HepG2 (cell line): ENCODE measurements around the gene GALR3. TPM values are rescaled to one million over a fixed set of nuclear protein-coding genes. Genes with fewer than 3 reads are reported as not detected.

Experiments used
- ATAC-seq: fragments of 200-7000 bp; cut with Tn5 transposase; 3 replicates; pipeline ENCODE4 v1.9.1; 2020; ENCODE audit warnings: mild to moderate bottlenecking, moderate library complexity
- BruUV-seq: library from RNA; stranded (reverse); fragments of 400-500 nt; replicated peaks from 2 replicates; lab custom pipeline; 2021; lab: Mats Ljungman, UMichigan
- CTCF ChIA-PET: fragments of 300-600 bp; formaldehyde crosslinking; extraction: SDS; loops from one replicate; lab custom pipeline; 2021; ENCODE audit warnings: low total read pairs, inconsistent platforms, low intra/inter-chr PET ratio; lab: Yijun Ruan, JAX
- POLR2A ChIA-PET: fragments of 350-600 bp; sonication (Branson Sonifier 250); formaldehyde crosslinking; loops from one replicate; lab custom pipeline; 2020; ENCODE audit warnings: antibody characterized with exemption, inconsistent platforms; lab: Yijun Ruan, JAX
- DNase-seq: peaks from one replicate; pipeline ENCODE4 v3.0.0-alpha.2; 2015; ENCODE audit warnings: low spot score
- FAIRE-seq: peaks from 3 replicates; lab custom pipeline; 2011; peaks lifted over from hg19 to GRCh38; lab: Jason Lieb, UNC
- H2AFZ ChIP-seq: one replicate; pipeline ENCODE4 v1.6.1; 2011; ENCODE audit warnings: low read length, inconsistent platforms
- H3K27ac ChIP-seq: fragments of 300-600 bp; 3 replicates; pipeline ENCODE4 v1.8.0; 2011; ENCODE audit warnings: mixed run types, mild to moderate bottlenecking, mixed read lengths, low read length, inconsistent platforms; ENCODE audit not compliant: insufficient read depth; ENCODE audit errors: extremely low read length
- H3K27me3 ChIP-seq, 2 experiments: fragments of 200-600 bp in 1 of 2; 2 replicates in 1 of 2; 3 replicates in 1 of 2; pipeline versions ENCODE4 v1.6.0 to v1.8.0; 2011; ENCODE audit warnings: low read length in 2 of 2, mild to moderate bottlenecking in 2 of 2, moderate library complexity in 2 of 2, inconsistent platforms in 1 of 2; ENCODE audit not compliant: insufficient read depth in 2 of 2, control insufficient read depth in 1 of 2
- H3K36me3 ChIP-seq, 2 experiments: fragments of 200-600 bp in 1 of 2; replicated peaks in 1 of 2; 2 replicates in 1 of 2; 3 replicates in 1 of 2; pipeline versions ENCODE4 v1.5.1 to v1.8.0; 2011; ENCODE audit warnings: low read length in 2 of 2, inconsistent platforms in 1 of 2; ENCODE audit not compliant: insufficient read depth in 2 of 2, control insufficient read depth in 1 of 2
- H3K4me1 ChIP-seq: 2 replicates; pipeline ENCODE4 v1.5.1; 2012; ENCODE audit warnings: low read length, inconsistent platforms; ENCODE audit not compliant: insufficient read depth
- H3K4me2 ChIP-seq: 2 replicates; pipeline ENCODE4 v1.6.0; 2011; ENCODE audit warnings: low read depth, low read length, inconsistent platforms
- H3K4me3 ChIP-seq, 3 experiments: fragments of 200-600 bp in 1 of 3; sonication (generic), shearing (Covaris generic) in 1 of 3; replicated peaks in 1 of 3; 2 replicates each; pipeline ENCODE4 v1.5.1; 2011 to 2016; ENCODE audit warnings: low read length in 3 of 3, inconsistent platforms in 2 of 3, low read depth in 2 of 3, mild to moderate bottlenecking in 2 of 3, control low read depth in 1 of 3, mixed read lengths in 1 of 3; ENCODE audit not compliant: insufficient read depth in 1 of 3
- H3K79me2 ChIP-seq: one replicate; pipeline ENCODE4 v1.6.1; 2011; ENCODE audit warnings: low read length, inconsistent platforms; ENCODE audit not compliant: insufficient read depth
- H3K9ac ChIP-seq: 2 replicates; pipeline ENCODE4 v1.6.0; 2011; ENCODE audit warnings: mild to moderate bottlenecking, low read depth, low read length, inconsistent platforms; ENCODE audit not compliant: insufficient read depth
- H3K9me3 ChIP-seq: 2 replicates; pipeline ENCODE4 v1.5.1; 2012; ENCODE audit warnings: mild to moderate bottlenecking, low read length
- H4K20me1 ChIP-seq: 2 replicates; pipeline ENCODE4 v1.6.0; 2011; ENCODE audit warnings: inconsistent platforms, mild to moderate bottlenecking, low read length, moderate library complexity; ENCODE audit not compliant: insufficient read depth
- AGO2 ChIP-seq: fragments of 200-400 bp; formaldehyde crosslinking; optimal IDR thresholded peaks from 2 replicates; pipeline ENCODE3; 2017; ENCODE audit warnings: mild to moderate bottlenecking, low read depth, low read length, moderate library complexity
- BCLAF1 ChIP-seq: fragments of 450-650 bp; IDR thresholded peaks from 2 replicates; pipeline ENCODE4 v1.6.1; 2017; ENCODE audit warnings: mild to moderate bottlenecking
- HCFC1 ChIP-seq: fragments of 150-350 bp; IDR thresholded peaks from 2 replicates; pipeline ENCODE4 v1.6.1; 2014; ENCODE audit warnings: low read depth, low read length
- TCF12 ChIP-seq, 2 experiments: fragments of 450-650 bp in 1 of 2; sonication (generic) in 1 of 2; formaldehyde crosslinking in 1 of 2; IDR thresholded peaks; 2 replicates each; pipeline versions ENCODE4 v1.6.1 to v1.8.0; 2017 to 2022; ENCODE audit warnings: antibody characterized with exemption in 1 of 2, mild to moderate bottlenecking in 1 of 2, missing genetic modification reagents in 1 of 2, moderate library complexity in 1 of 2
- ZNF296 ChIP-seq: sonication (generic); formaldehyde crosslinking; conservative IDR thresholded peaks from 2 replicates; pipeline ENCODE4 v1.5.0; 2020; ENCODE audit warnings: mild to moderate bottlenecking, missing genetic modification reagents
- ZNF501 ChIP-seq: sonication (generic); formaldehyde crosslinking; IDR thresholded peaks from 2 replicates; pipeline ENCODE4 v1.5.1; 2020; ENCODE audit warnings: mild to moderate bottlenecking, moderate library complexity, missing genetic modification reagents
- ZNF772 ChIP-seq: sonication (generic); formaldehyde crosslinking; IDR thresholded peaks from 2 replicates; pipeline ENCODE4 v1.5.0; 2020; ENCODE audit warnings: mild to moderate bottlenecking, missing genetic modification reagents
- WGBS: methylation state at CpG from one replicate; pipeline ENCODE4 v1.1.6; 2017; ENCODE audit warnings: low lambda C conversion rate; 5-methylcytosine and 5-hydroxymethylcytosine counted together
- in situ Hi-C: cut with HindIII; loops from 2 replicates; pipeline ENCODE4 v1.10.0; 2017; ENCODE audit warnings: low pct_unique_long_range_greater_than_20kb; ENCODE audit not compliant: extremely low pct_ligation_motif_present
- intact Hi-C: fragments of 100-400 bp; cut with micrococcal nuclease; formaldehyde crosslinking; loops from one replicate; pipeline ENCODE4 v1.10.0; 2022; ENCODE audit not compliant: unreplicated experiment
- polyA plus RNA-seq, 8 experiments: library from polyadenylated mRNA; depleted of rRNA in 3 of 8; stranded (reverse) in 7 of 8; unstranded in 1 of 8; fragments of >200 nt; fragmentation: Illumina TruSeq in 4 of 8; extraction: Trizol in 4 of 8; gene quantifications; 2 replicates each; pipeline versions ENCODE4 v1.2.1 to v1.2.3, GENCODE V29; 2011 to 2016; ENCODE audit warnings: low read depth in 4 of 8, missing spikeins in 1 of 8, mixed read lengths in 1 of 8; ENCODE audit not compliant: insufficient read depth in 1 of 8
- total RNA-seq, 5 experiments: library from RNA; depleted of rRNA; stranded (reverse); fragments of >200 nt; fragmentation: Illumina TruSeq; extraction: Trizol; gene quantifications; 2 replicates each; pipeline ENCODE4 v1.2.3, GENCODE V29; 2016; ENCODE audit warnings: low read depth in 1 of 5

GALR3 gene
- total and polyA plus RNA-seq, 2 of the 13 experiments (the other 11 are each of a cell fraction or from before 2014, with no cell fraction given) = 0.13 TPM; not detected in 1

- TF ChIP-seq ZNF501 (CRISPR knock-in tag) (0 out of 2 replicates have a peak, but pooled peaks have one; percentile 40), HCFC1 (no peak)
These were observed 926 bp upstream of the GALR3 start (continued) for GRCh38 chr22:37822079-37822833.

GRCh38 chr22:37824674-37825641 is 1.8 kb downstream of the GALR3 start:
- TF ChIP-seq BCLAF1 (no peak), TCF12 (IDR thresholded peaks at IDR 0.05) (no peak), TCF12 (CRISPR knock-in tag; IDR thresholded peaks at IDR 0.05) (no peak), ZNF772 (no peak), AGO2 (peak; percentile 53), ZNF296 (CRISPR knock-in tag) (no peak)
- Histone ChIP-seq H3K27me3 (no peaks in the 10 kb centered on the region), H3K4me3 (no peak overlapping the region), H3K4me1 (peaks cover 39% of the 10 kb centered on the region), H3K9ac (no peak overlapping the region), H4K20me1 (no peaks in the 10 kb centered on the region), H3K9me3 (no peaks in the 10 kb centered on the region), H3K27ac (no peak overlapping the region), H3K36me3 (peaks cover 3 to 4% of the 10 kb centered on the region in 2 experiments; a peak in 3 of 5 replicates), H3K4me2 (no peak overlapping the region), H2AFZ (no peak overlapping the region), H3K79me2 (no peaks in the 10 kb centered on the region)
- in situ Hi-C loops = no loop called here
- BruUV-seq = no TSS peak
- no peak for FAIRE-seq
- no peak for DNase-seq
- ChIA-PET POLR2A (interaction anchor here (0.8 to 1.1 kb wide), 2 partner anchors 15 to 19 kb away, joined by 3 read pairs; partner anchors contain the start of gene ANKRD54), CTCF (no interaction called here)
- no peak for ATAC-seq
- intact Hi-C loops = no loop called here
- whole genome bisulfite sequencing = 96% methylated on average over 111 of the region's 135 CpGs
